Measurements from ENCODE around the gene FKRP.
A peak's percentile ranks its signal among the peaks of the same experiment; 100 is the strongest.
"Not testable (repeated sequence)": the region's sequence is repeated elsewhere in the genome, so short reads cannot be mapped to it uniquely, and the experiment has no call there.

Gene FKRP

GRCh38 chr19:46759817-46760333 lies 14.0 kb downstream of the FKRP start:
- DNase-seq (ENCODE audit: low read depth), result no peak

- DNase-seq (ENCODE audit: low read depth), result no peak
These were observed 14.5 kb downstream of the FKRP start for GRCh38 chr19:46760363-46760762.

GRCh38 chr19:46760897-46761296 lies 15.0 kb downstream of the FKRP start:
- not testable (repeated sequence) for DNase-seq (ENCODE audit: low read depth)

GRCh38 chr19:46761418-46761831 lies 15.6 kb downstream of the FKRP start:
- DNase-seq (ENCODE audit: low read depth), result no peak

- DNase-seq (ENCODE audit: low read depth), result no peak
These were observed 16.5 kb downstream of the FKRP start for GRCh38 chr19:46762245-46762890.

- DNase-seq (ENCODE audit: low read depth), result no peak
These were observed 19.0 kb downstream of the FKRP start for GRCh38 chr19:46764817-46765291.

GRCh38 chr19:46766569-46767317 lies 20.9 kb downstream of the FKRP start:
- peak; percentile 32 for DNase-seq (ENCODE audit: low read depth)

GRCh38 chr19:46768746-46769145 lies 22.9 kb downstream of the FKRP start:
- DNase-seq (ENCODE audit: low read depth), result not testable (repeated sequence)

GRCh38 chr19:46772170-46773017 lies 26.5 kb downstream of the FKRP start:
- no peak for DNase-seq (ENCODE audit: low read depth)

GRCh38 chr19:46773018-46773399 lies 27.2 kb downstream of the FKRP start:
- DNase-seq (ENCODE audit: low read depth), result no peak

- DNase-seq (ENCODE audit: low read depth), result no peak
These were observed 29.9 kb downstream of the FKRP start for GRCh38 chr19:46775642-46776258.

- DNase-seq (ENCODE audit: low read depth), result no peak
These were observed 31.4 kb downstream of the FKRP start for GRCh38 chr19:46776927-46777911.

GRCh38 chr19:46777956-46778645 lies 32.2 kb downstream of the FKRP start:
- not testable (repeated sequence) for DNase-seq (ENCODE audit: low read depth)

- no peak for DNase-seq (ENCODE audit: low read depth)
These were observed 36.6 kb downstream of the FKRP start for GRCh38 chr19:46782355-46783019.

- no peak for DNase-seq (ENCODE audit: low read depth)
These were observed 37.8 kb downstream of the FKRP start for GRCh38 chr19:46783670-46784069.

GRCh38 chr19:46784262-46785053 lies 38.6 kb downstream of the FKRP start:
- DNase-seq (ENCODE audit: low read depth), result no peak

- no peak for DNase-seq (ENCODE audit: low read depth)
These were observed 39.5 kb downstream of the FKRP start for GRCh38 chr19:46785054-46785979.

GRCh38 chr19:46785980-46786235 lies 40.1 kb downstream of the FKRP start:
- DNase-seq (ENCODE audit: low read depth), result no peak
